Neutrophil (primary cell): ENCODE measurements around the gene TFPI2.

Experiments
- H3K27ac ChIP-seq: fragments of 200-600 bp; sonication (generic); 2 replicates; pipeline ENCODE4 v1.5.1; 2016; ENCODE audit warnings: mild to moderate bottlenecking, moderate library complexity
- H3K27me3 ChIP-seq: fragments of 200-600 bp; sonication (generic); 2 replicates; pipeline ENCODE4 v1.6.0; 2016; ENCODE audit warnings: mild to moderate bottlenecking
- H3K36me3 ChIP-seq: fragments of 200-600 bp; sonication (generic); 2 replicates; pipeline ENCODE4 v1.5.1; 2017
- H3K4me1 ChIP-seq, 2 experiments: fragments of 200-600 bp in 1 of 2; sonication (generic) in 1 of 2; 1 replicate in 1 of 2; 2 replicates in 1 of 2; pipeline versions ENCODE4 v1.5.1 to v1.6.1; 2013 to 2016; ENCODE audit warnings: low read depth in 1 of 2, low read length in 1 of 2, mild to moderate bottlenecking in 1 of 2, moderate library complexity in 1 of 2; ENCODE audit not compliant: control insufficient read depth in 1 of 2, insufficient read depth in 1 of 2
- H3K4me3 ChIP-seq, 2 experiments: fragments of 200-600 bp in 1 of 2; sonication (generic) in 1 of 2; 1 replicate in 1 of 2; 2 replicates in 1 of 2; pipeline ENCODE4 v1.5.1; 2013 to 2016; ENCODE audit warnings: low read depth in 1 of 2, low read length in 1 of 2, mild to moderate bottlenecking in 1 of 2, moderate library complexity in 1 of 2
- H3K9me3 ChIP-seq: fragments of 200-600 bp; sonication (generic); 2 replicates; pipeline ENCODE4 v1.5.1; 2016
- CTCF ChIP-seq: fragments of 200-600 bp; sonication (generic); IDR thresholded peaks from 2 replicates; pipeline ENCODE4 v1.5.1; 2016; ENCODE audit warnings: antibody characterized with exemption

The TFPI2 gene

GRCh38 chr7:93927585-93927984, 37.0 kb upstream of the TFPI2 start:
- peaks cover 21% of the 10 kb centered on the region for H3K27me3 ChIP-seq
- no peaks in the 10 kb centered on the region for H3K9me3 ChIP-seq
- H3K4me3 ChIP-seq = no peak overlapping the region
- H3K36me3 ChIP-seq = no peaks in the 10 kb centered on the region
- H3K27ac ChIP-seq = no peak overlapping the region
- H3K4me1 ChIP-seq = no peaks in the 10 kb centered on the region
- TF ChIP-seq CTCF = no peak

GRCh38 chr7:93926800-93927199, 36.2 kb upstream of the TFPI2 start:
- Histone ChIP-seq H3K9me3 (no peaks in the 10 kb centered on the region), H3K4me1 (peaks cover 0 to 3% of the 10 kb centered on the region in 2 experiments), H3K4me3 (no peak overlapping the region), H3K36me3 (no peaks in the 10 kb centered on the region), H3K27me3 (peaks cover 29% of the 10 kb centered on the region), H3K27ac (no peak overlapping the region)
- no peak for TF ChIP-seq CTCF

GRCh38 chr7:93923942-93924341, 33.4 kb upstream of the TFPI2 start:
- no peak overlapping the region for H3K4me3 ChIP-seq
- H3K9me3 ChIP-seq = no peaks in the 10 kb centered on the region
- peaks cover 0 to 5% of the 10 kb centered on the region in 2 experiments for H3K4me1 ChIP-seq
- peaks cover 54% of the 10 kb centered on the region for H3K27me3 ChIP-seq
- TF ChIP-seq CTCF = no peak
- H3K27ac ChIP-seq = no peak overlapping the region
- H3K36me3 ChIP-seq = no peaks in the 10 kb centered on the region

- Histone ChIP-seq H3K4me3 (no peak overlapping the region), H3K27ac (no peak overlapping the region), H3K9me3 (no peaks in the 10 kb centered on the region), H3K4me1 (peaks cover 0 to 5% of the 10 kb centered on the region in 2 experiments), H3K36me3 (no peaks in the 10 kb centered on the region), H3K27me3 (peaks cover 54% of the 10 kb centered on the region)
- no peak for TF ChIP-seq CTCF
Observed at GRCh38 chr7:93923296-93923695, 32.7 kb upstream of the TFPI2 start.

- no peaks in the 10 kb centered on the region for H3K9me3 ChIP-seq
- TF ChIP-seq CTCF = no peak
- H3K36me3 ChIP-seq = no peaks in the 10 kb centered on the region
- peak within 1 kb of the TSS in 1 of 2 experiments; percentile 17 for H3K4me3 ChIP-seq
- H3K4me1 ChIP-seq = peaks cover 0 to 5% of the 10 kb centered on the region in 2 experiments
- peaks cover 54% of the 10 kb centered on the region for H3K27me3 ChIP-seq
- H3K27ac ChIP-seq = no peak within 1 kb of the TSS
Observed at GRCh38 chr7:93921607-93922566, 31.3 kb upstream of the TFPI2 start, which contains the start of gene GNG11. GNG11 (plus strand) TSS chr7:93921735; CDS start chr7:93922138, 403 bp downstream.
